SK-N-SH treated with all-trans-retinoic acid at 6 μM for 48 hours (cell line): ENCODE measurements around the gene GJB5.

Experiments used
- ARNTL ChIP-seq: fragments of 450-650 bp; formaldehyde crosslinking; IDR thresholded peaks from 2 replicates; pipeline ENCODE4 v1.5.0; 2020; ENCODE audit warnings: low read depth, mild to moderate bottlenecking, moderate library complexity, borderline replicate concordance
- ESRRG ChIP-seq: fragments of 250-450 bp; sonication (Bioruptor Pico); IDR thresholded peaks from 2 replicates; pipeline ENCODE4 v1.6.1; 2021; ENCODE audit warnings: mild to moderate bottlenecking
- GLIS3 ChIP-seq: fragments of 250-450 bp; sonication (Bioruptor Pico); IDR thresholded peaks from 2 replicates; pipeline ENCODE4 v1.5.0; 2020; ENCODE audit warnings: mild to moderate bottlenecking, moderate library complexity
- ISL1 ChIP-seq: fragments of 250-450 bp; sonication (Bioruptor Pico); IDR thresholded peaks from 2 replicates; pipeline ENCODE4 v2.1.2; 2022; ENCODE audit warnings: mild to moderate bottlenecking, moderate library complexity
- RARB ChIP-seq: fragments of 250-450 bp; sonication (Bioruptor Pico); IDR thresholded peaks from 2 replicates; pipeline ENCODE4 v1.8.0; 2021; ENCODE audit warnings: mild to moderate bottlenecking, moderate library complexity

DNA sequence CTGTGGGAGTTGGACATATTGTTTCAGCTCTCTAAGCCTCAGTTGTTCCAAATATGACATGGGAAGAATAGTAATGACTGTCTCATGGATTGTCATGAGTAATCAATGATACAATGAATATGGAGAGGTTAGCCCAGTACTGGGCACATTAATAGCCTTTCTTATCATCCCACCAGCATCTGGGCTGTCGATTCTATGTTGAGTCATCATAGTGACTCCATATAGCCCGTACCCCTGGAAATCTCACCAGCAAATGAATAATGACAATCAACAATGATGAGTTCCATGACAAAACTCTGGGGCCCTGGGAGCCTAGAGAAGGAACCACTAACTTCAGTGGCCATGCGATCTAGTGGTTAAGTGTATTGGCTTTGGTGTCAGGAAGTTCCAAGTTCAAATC is 39.7 kb upstream of the GJB5 start:
- TF ChIP-seq GLIS3 (CRISPR knock-in tag), result no peak
- no peak for TF ChIP-seq ARNTL
- no peak for TF ChIP-seq ESRRG (CRISPR knock-in tag)
- TF ChIP-seq RARB (CRISPR knock-in tag), result no peak
- no peak for TF ChIP-seq ISL1
